GM19239 (cell line): Measurements from ENCODE around the gene CCDC57.
A peak's percentile ranks its signal among the peaks of the same experiment; 100 is the strongest.
"Not testable (repeated sequence)": the region's sequence is repeated elsewhere in the genome, so short reads cannot be mapped to it uniquely, and the experiment has no call there.

ENCODE experiments used
- DNase-seq: peaks from one replicate; pipeline ENCODE4 v3.0.0; 2011; ENCODE audit warnings: low spot score; ENCODE audit not compliant: insufficient read length
- FAIRE-seq: peaks from 2 replicates; lab custom pipeline; 2011; peaks lifted over from hg19 to GRCh38; lab: Jason Lieb, UNC

The CCDC57 gene

GRCh38 chr17:82226146-82226808, 13.6 kb upstream of the CCDC57 start:
- no peak for FAIRE-seq
- no peak for DNase-seq

GRCh38 chr17:82225368-82226029, 12.9 kb upstream of the CCDC57 start:
- no peak for DNase-seq
- no peak for FAIRE-seq

- no peak for DNase-seq
- FAIRE-seq: no peak
These were observed 12.0 kb upstream of the CCDC57 start for GRCh38 chr17:82224666-82225065.

- no peak for FAIRE-seq
- no peak for DNase-seq
These were observed 10.9 kb upstream of the CCDC57 start for GRCh38 chr17:82223517-82223916.

GRCh38 chr17:82222816-82223215, 10.2 kb upstream of the CCDC57 start:
- FAIRE-seq (no peak), DNase-seq (no peak)

- DNase-seq: no peak
- FAIRE-seq: no peak
These were observed 8.8 kb upstream of the CCDC57 start for GRCh38 chr17:82221341-82221902.

GRCh38 chr17:82219753-82220709, 7.4 kb upstream of the CCDC57 start:
- DNase-seq: no peak
- no peak for FAIRE-seq

GRCh38 chr17:82219083-82219482, 6.4 kb upstream of the CCDC57 start:
- no peak for DNase-seq
- FAIRE-seq: no peak

- no peak for DNase-seq
- no peak for FAIRE-seq
These were observed 5.9 kb upstream of the CCDC57 start for GRCh38 chr17:82218349-82219075.

GRCh38 chr17:82217530-82218204, 5.0 kb upstream of the CCDC57 start:
- DNase-seq (no peak), FAIRE-seq (no peak)

- FAIRE-seq: no peak
- DNase-seq: no peak
These were observed 4.5 kb upstream of the CCDC57 start for GRCh38 chr17:82217120-82217529.

GRCh38 chr17:82216301-82217119, 3.9 kb upstream of the CCDC57 start:
- FAIRE-seq (peak; percentile 84), DNase-seq (peak; percentile 48)

- no peak for DNase-seq
- FAIRE-seq: no peak
These were observed 3.3 kb upstream of the CCDC57 start for GRCh38 chr17:82215972-82216300.

GRCh38 chr17:82215095-82215971, 2.7 kb upstream of the CCDC57 start:
- DNase-seq: no peak
- FAIRE-seq: no peak

GRCh38 chr17:82214012-82214628, 1.5 kb upstream of the CCDC57 start:
- FAIRE-seq (no peak), DNase-seq (no peak)

- peak; percentile 53 for FAIRE-seq
- no peak for DNase-seq
These were observed 789 bp upstream of the CCDC57 start for GRCh38 chr17:82213251-82214011.

GRCh38 chr17:82210655-82211054, 2.0 kb downstream of the CCDC57 start:
- DNase-seq, FAIRE-seq: not testable (repeated sequence)
